Kidney glomerular epithelial cell (primary cell): ENCODE measurements around the gene TCTN3.
"Not testable (repeated sequence)": the region's sequence is repeated elsewhere in the genome, so short reads cannot be mapped to it uniquely, and the experiment has no call there.

Source experiments
- DNase-seq: peaks from one replicate; lab custom pipeline; 2025; lab: John Stamatoyannopoulos, UW

TCTN3 gene, protein sequence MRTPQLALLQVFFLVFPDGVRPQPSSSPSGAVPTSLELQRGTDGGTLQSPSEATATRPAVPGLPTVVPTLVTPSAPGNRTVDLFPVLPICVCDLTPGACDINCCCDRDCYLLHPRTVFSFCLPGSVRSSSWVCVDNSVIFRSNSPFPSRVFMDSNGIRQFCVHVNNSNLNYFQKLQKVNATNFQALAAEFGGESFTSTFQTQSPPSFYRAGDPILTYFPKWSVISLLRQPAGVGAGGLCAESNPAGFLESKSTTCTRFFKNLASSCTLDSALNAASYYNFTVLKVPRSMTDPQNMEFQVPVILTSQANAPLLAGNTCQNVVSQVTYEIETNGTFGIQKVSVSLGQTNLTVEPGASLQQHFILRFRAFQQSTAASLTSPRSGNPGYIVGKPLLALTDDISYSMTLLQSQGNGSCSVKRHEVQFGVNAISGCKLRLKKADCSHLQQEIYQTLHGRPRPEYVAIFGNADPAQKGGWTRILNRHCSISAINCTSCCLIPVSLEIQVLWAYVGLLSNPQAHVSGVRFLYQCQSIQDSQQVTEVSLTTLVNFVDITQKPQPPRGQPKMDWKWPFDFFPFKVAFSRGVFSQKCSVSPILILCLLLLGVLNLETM

DNA sequence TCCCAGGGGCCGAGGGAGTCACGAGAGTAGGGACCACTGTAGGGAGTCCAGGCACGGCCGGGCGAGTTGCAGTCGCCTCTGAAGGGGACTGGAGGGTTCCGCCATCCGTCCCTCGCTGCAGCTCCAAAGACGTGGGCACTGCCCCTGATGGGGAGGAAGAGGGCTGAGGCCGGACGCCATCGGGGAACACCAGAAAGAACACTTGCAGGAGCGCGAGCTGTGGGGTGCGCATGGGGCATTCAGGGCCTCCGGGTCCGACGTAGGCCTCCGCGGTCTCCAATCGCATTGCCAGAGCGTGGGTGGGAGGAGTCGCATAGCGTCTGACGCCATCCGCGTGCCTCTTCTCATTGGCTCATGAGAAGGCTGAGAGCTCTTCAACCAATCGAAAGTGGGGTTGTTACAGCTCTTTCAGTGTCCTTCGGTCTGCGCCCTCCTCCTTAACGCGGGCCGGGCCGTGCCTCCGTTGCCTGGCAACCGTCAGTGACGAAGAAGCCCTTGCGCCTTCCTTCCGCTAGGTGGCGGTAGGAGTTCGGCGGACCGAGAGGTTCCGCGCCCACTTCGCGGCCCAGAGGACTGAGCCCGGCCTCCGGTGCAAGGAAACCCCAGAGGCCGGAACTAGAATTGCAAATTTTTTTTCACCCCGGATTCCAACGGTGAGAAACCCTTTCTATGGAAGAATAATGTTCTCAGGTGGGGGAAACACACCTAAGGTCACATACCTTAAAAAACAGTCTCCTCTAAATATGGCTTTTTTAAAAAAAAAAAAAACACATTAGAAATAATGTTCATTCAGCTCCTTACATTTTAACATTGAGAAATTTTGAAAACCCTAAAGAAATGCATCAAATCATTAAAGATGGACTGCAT lies at the start of gene TCTN3:
TCTN3 (minus strand) TSS at position 260 of the 867 bp plus-strand sequence; CDS start at position 232, 28 bp downstream.
- DNase-seq: peak; percentile 99

DNA sequence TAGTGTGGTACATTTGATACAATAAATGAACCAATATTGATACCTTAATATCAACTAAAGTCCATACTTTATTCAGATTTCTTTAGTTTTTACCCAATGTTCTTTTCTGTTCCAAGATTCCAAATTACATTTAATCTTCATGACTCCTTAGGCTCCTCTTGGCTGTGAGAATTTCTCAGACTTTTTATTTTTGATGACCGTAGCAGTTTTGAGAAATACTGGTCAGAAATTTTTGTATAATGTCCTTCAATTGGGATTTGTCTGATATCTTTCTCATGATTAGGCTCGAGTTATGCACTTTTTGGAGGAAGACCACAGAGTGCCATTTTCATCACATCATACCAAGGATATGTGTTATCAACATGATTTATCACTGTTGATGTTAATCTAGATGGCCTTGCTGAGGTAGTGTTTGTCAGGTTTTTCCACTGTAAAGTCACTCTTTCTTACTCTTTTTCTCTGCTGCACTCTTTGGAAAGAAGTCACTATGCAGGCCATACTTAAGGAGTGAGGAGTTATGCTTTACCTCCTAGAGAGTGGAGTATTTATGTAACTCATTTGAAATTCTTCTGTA lies 49.3 kb upstream of the TCTN3 start:
- peak; percentile 4 for DNase-seq

DNA sequence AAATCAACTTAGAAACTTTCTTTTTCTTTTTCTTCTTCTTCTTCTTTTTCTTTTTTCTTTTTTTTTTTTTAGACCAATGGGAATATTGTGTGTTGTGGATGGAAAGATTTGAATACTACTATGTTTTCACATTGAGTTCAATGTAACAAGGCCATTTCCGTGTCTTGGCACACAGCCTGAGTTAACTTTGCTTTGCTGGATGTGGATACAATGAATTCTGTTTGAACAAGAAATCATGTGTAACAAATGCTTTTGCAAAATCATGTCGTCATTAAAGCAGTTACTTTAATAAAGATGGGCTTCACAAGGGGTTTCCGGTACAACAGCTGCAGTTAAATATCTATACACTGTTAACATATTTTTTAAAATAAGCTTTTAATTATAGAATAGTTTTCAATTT lies 48.8 kb upstream of the TCTN3 start:
- DNase-seq: peak; percentile 29

DNA sequence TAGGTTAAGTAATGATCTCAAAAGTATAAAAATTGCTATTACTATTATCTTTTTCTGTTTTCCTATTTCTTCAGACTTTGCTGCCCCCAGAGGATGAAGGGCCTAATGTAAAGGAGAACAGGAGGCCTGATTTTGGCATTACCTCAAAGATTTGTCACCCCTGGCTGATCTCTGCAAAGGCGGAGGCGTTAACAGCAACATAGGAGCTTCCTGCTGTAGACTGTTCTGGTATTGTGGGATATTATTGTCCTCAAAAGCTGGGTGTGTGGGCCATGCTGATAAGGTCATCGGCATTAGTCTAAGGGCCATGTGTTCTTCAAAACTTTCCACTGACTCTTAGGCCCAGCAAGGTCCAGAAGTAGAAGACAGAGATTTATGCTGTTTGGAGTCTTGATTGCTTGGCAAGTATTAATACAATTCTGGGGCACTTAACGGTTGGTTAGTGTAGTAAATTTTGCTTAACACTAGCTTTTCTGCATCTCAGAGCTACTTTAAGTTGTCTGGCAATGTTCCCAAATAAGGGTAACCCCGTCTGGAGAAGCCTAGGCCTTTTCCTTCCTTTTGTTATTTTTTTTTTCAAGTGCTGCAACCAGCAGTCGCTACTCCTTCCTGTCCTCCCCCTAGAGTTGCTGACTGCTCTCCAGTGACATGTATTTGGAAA lies 48.2 kb upstream of the TCTN3 start:
- peak; percentile 60 for DNase-seq

DNA sequence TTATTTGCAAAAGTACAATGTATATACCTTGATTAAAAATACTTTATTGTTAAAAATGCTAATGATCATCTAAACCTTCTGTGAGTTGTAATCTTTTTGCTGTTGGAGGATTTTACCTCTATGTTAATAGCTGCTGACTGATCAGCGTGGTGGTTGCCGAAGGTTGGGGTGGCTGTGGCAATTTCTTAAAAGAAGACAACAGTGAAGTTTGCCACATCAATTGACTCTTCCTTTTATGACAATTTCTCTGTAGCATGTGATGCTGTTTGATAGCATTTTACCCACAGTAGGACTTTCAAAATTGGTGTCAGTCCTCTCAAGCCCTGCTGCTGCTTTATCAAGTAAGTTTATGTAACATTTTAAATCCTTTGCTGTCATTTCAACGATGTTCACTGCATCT lies 45.3 kb upstream of the TCTN3 start:
- DNase-seq: no peak

DNA sequence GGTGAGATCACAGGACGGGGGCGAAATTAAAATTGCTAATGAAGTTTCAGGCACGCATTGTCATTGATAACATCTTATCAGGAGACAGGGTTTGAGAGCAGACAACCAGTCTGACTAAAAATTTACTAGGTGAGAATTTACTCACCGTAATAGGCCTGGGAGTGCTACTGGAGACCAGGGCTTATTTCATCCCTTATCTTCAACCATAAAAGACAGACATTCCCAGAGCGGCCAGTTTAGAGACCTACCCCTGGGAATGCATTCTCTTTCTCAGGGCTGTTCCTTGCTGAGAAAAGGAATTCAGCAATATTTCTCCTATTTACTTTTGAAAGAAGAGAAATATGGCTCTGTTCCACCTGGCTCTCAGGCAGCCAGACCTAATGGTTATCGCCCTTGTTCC lies 39.2 kb upstream of the TCTN3 start:
- DNase-seq: not testable (repeated sequence)

DNA sequence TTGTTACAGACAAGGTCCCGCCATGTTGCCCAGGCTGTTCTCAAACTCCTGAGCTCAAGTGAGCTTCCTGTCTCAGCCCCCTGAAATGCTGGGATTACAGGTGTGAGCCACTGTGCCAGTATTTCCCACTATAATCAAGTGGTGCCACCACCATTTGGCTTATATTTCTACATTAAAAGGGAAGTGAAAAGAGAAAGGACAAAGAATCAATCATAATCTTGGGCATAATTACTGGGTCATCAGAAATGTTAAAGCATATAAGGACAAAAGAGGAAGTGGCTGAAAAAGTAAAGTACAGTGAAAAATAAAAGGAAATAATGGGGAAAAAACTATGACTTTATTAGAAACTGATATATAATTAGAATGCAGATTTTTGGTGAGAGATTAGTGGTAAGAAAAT lies 36.5 kb upstream of the TCTN3 start:
- DNase-seq: no peak

DNA sequence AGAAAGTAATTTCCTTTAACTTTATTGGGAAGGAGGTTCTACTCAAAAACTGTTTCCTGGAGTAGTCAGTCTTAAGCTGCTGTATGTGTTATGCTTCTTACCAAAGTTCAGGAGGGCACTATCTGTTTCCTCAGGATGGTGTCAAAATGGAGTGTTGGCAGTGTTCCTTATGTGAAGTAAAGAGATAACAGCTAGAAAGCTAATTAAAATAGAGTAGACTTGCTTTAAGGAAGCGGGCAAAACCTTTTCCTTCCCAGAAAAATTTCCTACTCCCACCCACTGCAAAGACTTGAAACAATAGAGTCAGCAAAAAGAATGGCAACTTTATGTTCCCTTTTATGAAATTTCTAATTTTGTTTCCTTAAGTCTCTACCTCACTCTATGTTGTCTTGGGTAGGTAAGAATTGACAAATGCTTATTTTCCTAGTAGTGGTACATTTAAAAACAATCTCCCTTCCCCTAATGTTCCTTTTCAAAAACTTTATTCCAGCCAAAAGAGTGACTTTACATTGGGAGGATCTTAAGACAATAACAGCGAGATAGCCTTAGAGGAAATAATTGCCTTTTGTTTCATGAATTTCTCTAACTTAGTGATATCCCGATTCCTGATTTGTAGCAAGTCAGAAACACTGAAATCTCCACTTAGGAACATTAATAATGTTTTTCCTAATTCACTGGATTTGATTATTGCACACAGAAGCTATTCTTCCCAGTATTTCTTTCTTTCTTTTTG lies 35.8 kb upstream of the TCTN3 start:
- DNase-seq: no peak

DNA sequence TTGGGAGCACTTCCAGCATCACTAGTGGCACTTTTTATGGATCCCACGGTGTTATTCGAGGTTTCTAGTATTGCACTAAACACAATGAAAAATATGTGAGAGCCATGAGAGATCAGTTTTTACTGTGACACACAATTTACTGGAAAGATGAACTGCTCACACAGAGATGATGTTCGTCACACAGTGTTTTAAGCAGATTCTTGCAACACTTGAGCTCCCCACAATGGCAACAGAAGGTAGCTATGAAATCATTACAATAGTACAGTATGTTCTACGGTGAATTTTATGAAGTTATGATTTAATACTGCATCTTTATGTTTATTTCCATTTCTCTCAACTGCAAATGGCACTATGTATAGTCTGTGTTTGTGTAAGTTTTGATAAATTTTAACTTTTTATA lies 34.8 kb upstream of the TCTN3 start:
- no peak for DNase-seq

DNA sequence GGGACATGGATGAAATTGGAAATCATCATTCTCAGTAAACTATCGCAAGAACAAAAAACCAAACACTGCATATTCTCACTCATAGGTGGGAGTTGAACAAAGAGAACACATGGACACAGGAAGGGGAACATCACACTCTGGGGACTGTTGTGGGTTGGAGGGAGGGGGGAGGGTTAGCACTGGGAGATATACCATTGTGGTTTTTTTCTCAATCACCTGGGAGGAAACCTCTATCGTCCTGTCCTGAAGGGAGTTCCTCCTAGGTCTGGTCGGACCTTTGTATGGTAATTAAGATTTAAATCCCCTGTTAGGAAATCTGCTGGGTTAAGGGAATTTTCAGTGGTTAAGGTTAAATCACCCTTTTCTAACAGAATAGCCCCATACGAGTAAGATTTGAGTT lies 28.8 kb upstream of the TCTN3 start:
- not testable (repeated sequence) for DNase-seq

DNA sequence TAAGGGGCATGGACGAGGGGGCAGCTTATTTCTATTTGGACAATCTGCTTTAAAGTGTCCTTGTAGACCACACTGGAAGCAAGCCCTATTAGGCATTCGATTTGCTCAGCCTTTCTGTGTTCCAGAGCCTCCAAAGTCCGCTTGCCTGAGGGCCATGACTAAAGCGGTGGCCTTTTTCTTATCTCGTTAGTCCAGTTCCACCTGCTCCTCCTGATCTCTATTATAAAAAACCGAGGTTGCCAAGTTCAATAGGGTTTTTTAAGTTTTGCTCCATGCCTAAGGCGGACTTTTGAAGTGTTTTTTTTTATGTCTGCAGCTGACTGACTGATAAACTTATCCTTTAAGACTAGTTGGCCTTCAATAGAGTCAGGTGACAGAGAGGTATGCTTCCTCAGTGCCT lies 27.0 kb upstream of the TCTN3 start:
- not testable (repeated sequence) for DNase-seq

DNA sequence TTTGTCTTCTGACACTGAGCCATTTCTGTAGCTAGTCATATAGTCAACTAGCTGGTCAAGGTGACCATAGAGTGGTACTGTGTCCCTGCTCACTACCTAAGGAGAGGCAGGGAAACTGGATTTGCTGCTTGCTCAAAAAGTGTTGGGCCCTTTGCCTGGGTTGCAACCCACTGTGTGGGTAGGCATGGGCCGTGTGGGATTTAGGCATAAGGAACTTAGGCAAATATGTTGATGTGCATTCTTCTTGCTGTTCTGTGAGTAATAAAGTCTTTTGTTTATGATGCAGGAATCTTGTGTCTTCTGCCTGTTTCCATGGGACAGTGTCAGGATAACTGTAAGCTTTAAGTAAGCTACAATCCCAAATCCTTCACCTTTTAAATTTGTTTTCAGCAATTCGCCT lies 23.1 kb upstream of the TCTN3 start:
- DNase-seq: no peak

DNA sequence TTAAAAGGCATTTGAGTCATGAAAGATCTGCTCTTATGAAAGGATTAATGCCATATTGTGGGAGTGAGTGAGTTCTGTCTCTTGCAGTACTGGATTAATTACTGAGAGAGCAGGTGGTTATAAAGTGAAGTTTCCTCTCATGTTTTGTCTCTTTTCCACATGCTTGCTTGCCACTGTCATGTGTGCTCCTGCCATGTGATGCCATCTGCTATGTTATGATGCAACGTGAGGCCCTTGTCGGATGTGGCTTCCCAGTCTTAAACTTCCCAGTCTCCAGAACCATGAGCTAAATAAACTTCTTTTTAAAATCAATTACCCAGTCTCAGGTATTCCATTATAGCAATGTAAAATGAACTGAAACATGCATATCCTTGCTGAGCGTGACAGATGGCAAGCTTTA lies 22.7 kb upstream of the TCTN3 start:
- no peak for DNase-seq

DNA sequence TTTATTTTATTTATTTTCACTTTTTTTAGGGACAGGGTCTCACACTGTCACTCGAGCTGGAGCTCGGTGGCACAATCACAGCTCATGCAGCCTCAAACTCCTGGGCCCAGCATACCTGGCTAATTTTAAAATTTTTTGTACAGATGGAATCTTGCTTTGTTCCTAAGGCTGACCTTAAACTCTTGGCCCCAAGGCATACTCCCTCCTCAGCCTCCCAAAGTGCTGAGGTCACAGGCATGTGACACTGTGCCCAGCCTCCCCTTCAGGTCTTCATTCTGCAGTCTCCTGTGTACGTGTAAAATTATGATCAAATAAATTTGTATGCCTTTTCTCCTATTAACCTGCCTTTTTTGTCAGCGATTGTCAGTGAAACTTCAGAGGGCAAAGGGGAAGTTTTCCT lies 17.8 kb upstream of the TCTN3 start:
- no peak for DNase-seq

DNA sequence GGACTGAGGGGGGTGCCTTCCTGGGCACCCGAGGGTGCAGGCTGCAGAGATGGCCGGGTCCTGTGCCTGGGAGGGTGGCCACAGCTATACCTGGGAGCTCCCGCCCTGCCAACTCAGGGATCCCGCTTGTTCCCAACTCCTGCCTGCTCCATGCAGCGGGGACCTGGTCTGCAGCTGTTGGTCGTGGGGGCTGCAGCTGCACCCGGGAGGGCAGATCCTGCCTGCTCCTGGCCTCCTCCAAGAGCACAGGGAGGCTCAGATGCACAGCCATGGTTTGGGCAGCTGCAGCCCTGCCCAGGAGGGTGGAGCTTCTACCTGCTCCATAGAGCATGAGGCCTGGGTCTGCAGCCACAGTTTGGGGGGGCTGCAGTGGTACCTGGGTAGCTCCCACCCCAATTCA lies 13.3 kb upstream of the TCTN3 start:
- no peak for DNase-seq

DNA sequence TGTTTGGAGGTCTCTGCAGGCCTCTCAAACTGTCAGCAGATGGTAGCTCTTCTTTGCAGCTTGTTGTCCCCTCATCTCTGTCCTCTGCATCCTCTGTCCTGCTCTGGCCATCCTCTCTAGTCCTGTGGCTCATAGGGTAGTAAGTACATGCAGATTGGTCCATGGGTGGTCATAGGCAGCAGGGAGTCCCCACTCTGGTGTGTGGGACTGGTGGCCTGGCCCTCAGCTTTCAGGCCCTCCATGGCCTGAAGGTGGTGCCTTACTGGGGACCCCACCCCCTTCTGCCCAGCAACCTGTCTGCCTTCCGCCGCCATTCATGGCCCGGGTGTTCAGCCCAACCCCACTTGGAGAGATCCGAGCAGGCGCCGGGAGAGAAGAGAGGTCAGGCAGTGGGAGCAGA lies 12.8 kb upstream of the TCTN3 start:
- no peak for DNase-seq

DNA sequence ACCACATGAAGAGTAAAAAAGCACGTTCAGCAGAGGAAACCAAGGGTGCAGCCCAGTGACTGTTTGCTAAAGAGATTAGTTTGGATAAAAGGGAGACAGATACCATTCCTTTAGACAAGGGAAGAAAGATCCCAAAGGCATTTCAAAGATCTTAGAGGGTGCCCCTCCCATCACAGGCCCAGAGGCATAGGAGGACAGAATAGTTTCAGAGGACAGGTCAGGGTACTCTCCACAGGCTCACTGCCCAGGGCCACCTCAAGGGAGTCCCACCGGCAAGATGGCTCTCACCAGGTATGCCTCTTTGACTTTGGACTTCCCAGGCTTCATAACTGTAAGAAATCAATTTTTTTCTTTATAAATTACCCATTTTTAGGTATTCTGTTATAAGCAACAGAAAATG lies 4.7 kb upstream of the TCTN3 start:
- DNase-seq: no peak

DNA sequence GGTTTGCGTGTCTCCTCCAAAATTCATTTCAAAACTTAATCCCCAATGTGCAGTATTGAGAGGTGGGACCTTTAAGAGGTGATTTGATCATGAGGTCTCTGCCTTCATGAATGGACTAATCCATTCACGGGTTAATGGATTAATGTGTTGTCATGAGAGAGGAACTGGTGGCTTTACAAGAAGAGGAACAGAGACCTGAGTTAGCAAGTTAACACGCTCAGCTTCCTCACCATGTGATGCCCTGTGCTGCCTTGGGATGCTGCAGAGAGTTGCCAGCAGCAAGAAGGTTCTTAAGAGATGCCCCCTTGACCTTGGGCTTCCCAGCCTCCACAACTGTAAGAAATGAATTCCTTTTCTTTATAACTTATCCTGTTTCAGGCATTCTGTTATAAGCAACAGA lies 3.7 kb upstream of the TCTN3 start:
- no peak for DNase-seq

DNA sequence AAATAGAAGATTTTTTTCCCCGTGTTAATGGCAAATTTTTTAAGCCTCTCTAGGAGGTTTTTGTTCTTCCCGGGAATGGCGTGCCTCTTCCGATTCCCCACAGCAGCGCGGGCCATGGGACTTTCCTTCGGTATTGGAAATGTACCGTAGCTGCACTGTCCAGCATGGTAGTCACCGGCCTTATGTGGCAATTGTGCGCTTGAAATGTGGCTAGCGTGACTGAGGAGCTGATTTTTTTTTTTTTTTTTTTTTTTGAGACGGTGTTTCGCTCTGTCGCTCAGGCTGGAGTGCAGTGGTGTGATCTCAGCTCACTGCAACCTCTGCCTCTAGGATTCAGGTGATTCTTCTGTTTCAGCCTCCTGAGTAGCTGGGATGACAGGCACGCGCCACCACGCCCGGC lies 938 bp upstream of the TCTN3 start:
- no peak for DNase-seq

DNA sequence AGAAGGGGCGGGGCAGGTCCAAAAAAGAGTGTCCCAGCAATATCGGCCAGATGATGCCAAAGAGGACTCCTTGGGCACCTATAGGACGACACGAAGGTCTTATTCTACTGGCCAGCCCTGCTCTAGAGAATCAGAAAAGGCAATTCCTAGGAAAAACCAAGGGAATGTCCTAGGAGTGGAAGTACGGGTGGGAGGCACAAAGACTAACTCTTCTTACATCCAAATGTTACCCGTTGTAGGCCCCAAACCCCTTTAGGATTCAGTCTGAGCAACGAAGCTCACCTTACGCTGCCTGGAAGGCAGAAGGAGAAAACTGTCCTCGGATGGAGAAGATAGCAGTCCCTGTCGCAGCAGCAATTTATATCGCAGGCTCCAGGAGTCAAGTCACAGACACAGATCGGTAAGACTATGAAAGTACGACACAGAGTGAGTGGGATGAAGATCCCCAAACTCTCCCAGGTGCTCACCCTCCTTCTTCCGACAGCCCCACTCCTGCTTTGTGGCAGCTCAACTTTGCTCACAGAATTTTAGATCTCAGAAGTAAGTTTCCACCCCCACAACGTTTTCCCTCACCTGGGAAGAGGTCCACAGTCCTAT lies 558 bp downstream of the TCTN3 start:
- peak; percentile 35 for DNase-seq

DNA sequence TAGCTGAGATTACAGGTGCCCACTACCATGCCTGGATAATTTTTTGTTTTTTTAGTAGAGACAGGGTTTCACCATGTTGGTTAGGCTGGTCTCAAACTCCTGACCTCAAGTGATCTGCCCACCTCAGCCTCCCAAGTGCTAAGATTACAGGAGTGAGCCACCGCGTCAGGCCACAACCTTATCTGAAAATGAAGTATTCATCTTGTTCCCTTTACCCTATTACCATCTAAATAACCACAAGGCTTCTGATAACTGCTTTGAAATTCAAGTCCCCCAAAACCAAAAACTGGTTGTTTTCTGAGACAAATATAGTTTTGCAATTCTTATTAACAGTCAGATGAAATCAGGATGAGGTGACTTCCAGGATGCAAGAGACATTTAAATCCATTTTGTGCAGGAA lies 2.4 kb downstream of the TCTN3 start:
- DNase-seq: no peak
